GM04504 (cell line): ENCODE results near the gene LACTBL1.

Experiments used
- DNase-seq: peaks from one replicate; pipeline ENCODE4 v3.0.0-alpha.2; 2012; ENCODE audit warnings: low read depth

The LACTBL1 gene

GRCh38 chr1:22913421-22914141 lies 59.1 kb downstream of the LACTBL1 start:
- DNase-seq: no peak

GRCh38 chr1:22912311-22912710 lies 60.4 kb downstream of the LACTBL1 start:
- DNase-seq: no peak

GRCh38 chr1:22910986-22911651 lies 61.5 kb downstream of the LACTBL1 start:
- no peak for DNase-seq

- no peak for DNase-seq
Measured at GRCh38 chr1:22910286-22910685, 62.4 kb downstream of the LACTBL1 start.

GRCh38 chr1:22908880-22909426 lies 63.7 kb downstream of the LACTBL1 start:
- DNase-seq: no peak

- no peak for DNase-seq
Measured at GRCh38 chr1:22907528-22907927, 65.1 kb downstream of the LACTBL1 start.

- no peak for DNase-seq
Measured at GRCh38 chr1:22906968-22907367, 65.7 kb downstream of the LACTBL1 start.

- no peak for DNase-seq
Measured at GRCh38 chr1:22903113-22903512, 69.6 kb downstream of the LACTBL1 start.
